ENCODE measurements around the gene GPR35. TPM values are rescaled to one million over a fixed set of nuclear protein-coding genes. Genes with fewer than 3 reads are reported as not detected.

The GPR35 gene
- polyA plus RNA-seq, 4 donors: 75.5 to 367 (median 233) TPM

DNA sequence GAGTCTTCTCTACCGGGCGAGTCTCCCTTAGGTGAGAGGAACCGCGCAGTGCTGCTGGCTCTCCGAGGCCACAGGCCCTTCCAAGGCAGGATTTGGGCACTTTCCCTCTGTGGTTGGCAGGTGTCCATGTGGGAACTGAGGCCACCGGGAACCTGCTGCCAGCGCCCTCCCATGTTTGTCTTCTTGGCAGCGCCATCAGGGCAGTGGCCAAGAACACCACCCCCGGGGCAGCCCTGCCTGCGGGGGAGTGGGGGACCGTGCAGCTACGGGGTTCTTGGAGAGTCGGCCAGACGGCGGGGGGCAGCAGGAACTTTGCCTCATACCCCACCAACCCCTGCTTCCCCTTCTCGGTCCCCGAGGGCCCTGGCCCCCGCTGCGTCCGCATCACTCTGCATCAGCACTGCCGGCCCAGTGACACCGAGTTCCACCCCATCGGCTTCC lies 28.8 kb upstream of the GPR35 start:
- Histone ChIP-seq H3K36me3 (ENCODE audit: control insufficient read depth in 3 of 3, insufficient read depth in 2 of 3, low read depth in 1 of 3, low read length in 3 of 3) (peaks cover 2 to 97% (median 10%) of the 10 kb centered on the region in 3 donors), H3K9me3 (ENCODE audit: control insufficient read depth in 2 of 2, insufficient read depth in 1 of 2, low read depth in 1 of 2, low read length in 1 of 2) (no peaks in the 10 kb centered on the region), H3K27me3 (ENCODE audit: control insufficient read depth in 3 of 3, insufficient read depth in 3 of 3, low read length in 3 of 3) (no peaks in the 10 kb centered on the region), H3K27ac (ENCODE audit: low read depth in 1 of 3, low read length in 2 of 3) (no peak overlapping the region), H3K4me1 (ENCODE audit: control insufficient read depth in 3 of 3, insufficient read depth in 2 of 3, low read depth in 1 of 3, low read length in 2 of 3) (no peaks in the 10 kb centered on the region), H3K4me3 (ENCODE audit: low read depth in 1 of 3, low read length in 3 of 3) (no peak overlapping the region)
- DNase-seq: no peak
- FAIRE-seq: no peak
- 88 to 94% (median 91%) methylated on average over 21 to 23 of the region's 23 CpGs for WGBS, 3 donors

DNA sequence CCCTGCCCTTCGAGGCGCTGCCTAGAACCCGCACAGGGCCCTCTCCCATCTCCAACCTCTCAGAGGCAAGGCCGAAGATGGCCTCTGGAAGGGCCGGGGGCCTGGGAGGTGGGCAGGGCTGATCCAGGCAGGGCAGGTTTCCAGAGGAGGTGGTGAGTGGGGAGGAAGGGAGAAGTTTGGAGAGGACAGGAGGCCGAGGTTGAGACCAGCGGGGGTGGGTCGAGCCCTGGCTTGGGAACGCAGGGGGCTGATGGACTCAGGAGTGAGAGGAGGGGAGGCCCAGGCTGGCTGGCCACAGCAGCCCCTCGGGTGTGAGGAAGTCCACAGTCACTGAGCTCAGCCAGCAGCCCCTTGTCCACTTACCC lies 28.2 kb upstream of the GPR35 start:
- H3K27me3 ChIP-seq (ENCODE audit: control insufficient read depth in 3 of 3, insufficient read depth in 3 of 3, low read length in 3 of 3): no peaks in the 10 kb centered on the region
- H3K36me3 ChIP-seq (ENCODE audit: control insufficient read depth in 3 of 3, insufficient read depth in 2 of 3, low read depth in 1 of 3, low read length in 3 of 3): peaks cover 2 to 97% (median 8%) of the 10 kb centered on the region in 3 donors
- H3K9me3 ChIP-seq (ENCODE audit: control insufficient read depth in 2 of 2, insufficient read depth in 1 of 2, low read depth in 1 of 2, low read length in 1 of 2): no peaks in the 10 kb centered on the region
- no peak overlapping the region for H3K4me3 ChIP-seq (ENCODE audit: low read depth in 1 of 3, low read length in 3 of 3)
- no peak for DNase-seq
- H3K27ac ChIP-seq (ENCODE audit: low read depth in 1 of 3, low read length in 2 of 3): no peak overlapping the region
- WGBS, 3 donors: 93 to 95% (median 95%) methylated on average over 10 of the region's 10 CpGs
- FAIRE-seq: no peak
- no peaks in the 10 kb centered on the region for H3K4me1 ChIP-seq (ENCODE audit: control insufficient read depth in 3 of 3, insufficient read depth in 2 of 3, low read depth in 1 of 3, low read length in 2 of 3)

DNA sequence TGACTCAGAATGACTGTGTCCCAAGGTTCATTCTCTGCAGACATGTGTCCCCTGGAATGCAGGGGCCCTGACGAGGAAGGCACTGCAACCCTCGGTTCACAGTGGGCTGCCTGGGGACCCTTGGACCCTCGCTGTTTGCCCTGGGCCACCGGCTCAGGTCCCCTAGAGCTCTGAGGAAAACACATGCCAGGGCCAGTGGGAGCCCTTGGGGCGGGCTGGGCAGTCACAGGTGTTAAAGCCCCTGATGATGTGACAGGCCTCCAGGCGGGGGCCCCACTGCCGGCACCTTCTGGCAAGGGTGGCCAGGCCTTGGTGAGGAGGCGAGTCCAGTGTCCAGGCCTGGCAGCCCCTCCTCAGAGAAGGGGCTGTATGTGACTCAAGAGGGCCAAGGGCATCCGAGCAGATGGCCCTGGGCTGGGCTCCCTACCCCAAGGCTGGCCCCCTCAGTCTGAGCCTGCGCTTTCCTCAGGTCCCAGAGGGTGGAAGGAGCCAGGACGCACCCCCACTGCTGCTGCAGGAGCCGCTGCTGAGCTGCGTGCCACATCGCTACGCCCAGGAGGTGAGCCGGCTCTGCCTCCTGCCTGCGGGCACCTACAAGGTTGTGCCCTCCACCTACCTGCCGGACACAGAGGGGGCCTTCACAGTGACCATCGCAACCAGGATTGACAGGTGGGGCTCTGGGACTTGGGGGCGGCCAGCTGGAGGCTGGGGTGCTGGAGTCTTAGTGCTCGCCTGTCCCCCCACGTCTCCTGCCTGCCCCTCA lies 27.7 kb upstream of the GPR35 start:
- Histone ChIP-seq H3K36me3 (ENCODE audit: control insufficient read depth in 3 of 3, insufficient read depth in 2 of 3, low read depth in 1 of 3, low read length in 3 of 3) (peaks cover 2 to 95% (median 4%) of the 10 kb centered on the region in 3 donors), H3K4me1 (ENCODE audit: control insufficient read depth in 3 of 3, insufficient read depth in 2 of 3, low read depth in 1 of 3, low read length in 2 of 3) (no peaks in the 10 kb centered on the region), H3K9me3 (ENCODE audit: control insufficient read depth in 2 of 2, insufficient read depth in 1 of 2, low read depth in 1 of 2, low read length in 1 of 2) (no peaks in the 10 kb centered on the region), H3K27me3 (ENCODE audit: control insufficient read depth in 3 of 3, insufficient read depth in 3 of 3, low read length in 3 of 3) (no peaks in the 10 kb centered on the region), H3K4me3 (ENCODE audit: low read depth in 1 of 3, low read length in 3 of 3) (no peak overlapping the region), H3K27ac (ENCODE audit: low read depth in 1 of 3, low read length in 2 of 3) (no peak overlapping the region)
- WGBS, 3 donors: 91 to 95% (median 93%) methylated on average over 21 to 22 of the region's 22 CpGs
- DNase-seq (no peak), FAIRE-seq (no peak)

DNA sequence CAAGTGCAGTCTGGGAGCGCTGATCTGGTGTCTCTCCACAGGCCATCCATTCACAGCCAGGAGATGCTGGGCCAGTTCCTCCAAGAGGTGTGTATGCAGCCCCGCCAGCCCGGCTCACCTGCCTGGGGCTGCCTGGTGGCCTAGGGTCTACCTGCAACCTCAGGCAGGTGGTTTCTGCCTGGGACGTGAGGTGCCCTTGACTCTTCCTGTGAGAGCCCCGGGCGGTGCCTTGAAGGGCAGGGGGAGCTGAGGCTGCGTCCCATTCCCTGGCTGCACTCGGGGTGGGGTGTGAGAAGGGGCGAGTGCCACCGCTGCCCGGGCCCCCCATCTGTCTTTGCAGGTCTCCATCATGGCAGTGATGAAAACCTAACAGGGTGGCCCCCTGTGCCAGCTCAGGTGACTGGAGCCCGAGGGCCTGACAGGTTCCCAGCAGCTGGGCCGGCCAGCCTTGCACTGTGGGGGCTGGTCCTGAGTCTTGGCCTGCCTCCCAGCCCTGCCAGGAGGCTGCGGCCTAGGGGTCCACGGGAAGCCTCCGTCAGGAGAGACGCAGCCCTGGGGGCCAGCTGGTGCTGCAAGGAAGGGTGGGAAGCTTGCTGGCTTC lies 26.9 kb upstream of the GPR35 start:
- 94 to 97% (median 95%) methylated on average over 14 to 17 of the region's 17 CpGs for WGBS, 3 donors
- no peak for FAIRE-seq
- no peaks in the 10 kb centered on the region for H3K27me3 ChIP-seq (ENCODE audit: control insufficient read depth in 3 of 3, insufficient read depth in 3 of 3, low read length in 3 of 3)

DNA sequence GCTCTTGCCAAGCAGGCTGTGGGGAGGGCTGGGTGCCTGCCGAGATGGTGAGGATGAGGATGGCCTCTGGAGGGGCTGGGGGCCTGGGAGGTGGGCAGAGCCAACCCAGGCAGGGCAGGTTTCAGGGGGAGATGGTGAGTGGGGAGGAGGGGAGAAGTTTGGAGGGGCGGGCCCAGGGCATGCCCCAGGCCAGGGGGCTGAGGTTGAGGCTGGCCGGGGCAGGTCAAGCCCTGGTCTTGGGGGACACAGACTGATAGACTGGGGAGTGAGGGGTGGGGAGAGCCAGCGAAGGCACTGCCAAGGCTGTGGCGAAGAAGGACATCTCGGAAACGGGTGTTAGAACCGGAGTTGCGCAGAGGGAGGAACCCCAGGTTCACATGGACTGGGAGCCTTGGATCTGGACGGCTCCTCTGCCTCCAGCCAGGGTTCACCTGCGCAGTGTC lies 26.1 kb upstream of the GPR35 start:
- H3K4me1 ChIP-seq (ENCODE audit: control insufficient read depth in 3 of 3, insufficient read depth in 2 of 3, low read depth in 1 of 3, low read length in 2 of 3): peaks cover 0 to 14% (median 0%) of the 10 kb centered on the region in 3 donors
- no peaks in the 10 kb centered on the region for H3K9me3 ChIP-seq (ENCODE audit: control insufficient read depth in 2 of 2, insufficient read depth in 1 of 2, low read depth in 1 of 2, low read length in 1 of 2)
- no peak overlapping the region for H3K4me3 ChIP-seq (ENCODE audit: low read depth in 1 of 3, low read length in 3 of 3)
- H3K27ac ChIP-seq (ENCODE audit: low read depth in 1 of 3, low read length in 2 of 3): no peak overlapping the region
- FAIRE-seq (no peak), DNase-seq (no peak)
- peaks cover 2 to 90% (median 4%) of the 10 kb centered on the region in 3 donors for H3K36me3 ChIP-seq (ENCODE audit: control insufficient read depth in 3 of 3, insufficient read depth in 2 of 3, low read depth in 1 of 3, low read length in 3 of 3)
- H3K27me3 ChIP-seq (ENCODE audit: control insufficient read depth in 3 of 3, insufficient read depth in 3 of 3, low read length in 3 of 3): no peaks in the 10 kb centered on the region
- WGBS, 3 donors: 92 to 95% (median 95%) methylated on average over 11 of the region's 11 CpGs

More for the DNA sequence above, 26.9 kb upstream of the GPR35 start:
- H3K9me3 ChIP-seq (ENCODE audit: control insufficient read depth in 2 of 2, insufficient read depth in 1 of 2, low read depth in 1 of 2, low read length in 1 of 2): no peaks in the 10 kb centered on the region
- DNase-seq: no peak
- peaks cover 0 to 7% (median 0%) of the 10 kb centered on the region in 3 donors for H3K4me1 ChIP-seq (ENCODE audit: control insufficient read depth in 3 of 3, insufficient read depth in 2 of 3, low read depth in 1 of 3, low read length in 2 of 3)
- no peak overlapping the region for H3K27ac ChIP-seq (ENCODE audit: low read depth in 1 of 3, low read length in 2 of 3)
- H3K4me3 ChIP-seq (ENCODE audit: low read depth in 1 of 3, low read length in 3 of 3): no peak overlapping the region
- peaks cover 2 to 95% (median 4%) of the 10 kb centered on the region in 3 donors for H3K36me3 ChIP-seq (ENCODE audit: control insufficient read depth in 3 of 3, insufficient read depth in 2 of 3, low read depth in 1 of 3, low read length in 3 of 3)

DNA sequence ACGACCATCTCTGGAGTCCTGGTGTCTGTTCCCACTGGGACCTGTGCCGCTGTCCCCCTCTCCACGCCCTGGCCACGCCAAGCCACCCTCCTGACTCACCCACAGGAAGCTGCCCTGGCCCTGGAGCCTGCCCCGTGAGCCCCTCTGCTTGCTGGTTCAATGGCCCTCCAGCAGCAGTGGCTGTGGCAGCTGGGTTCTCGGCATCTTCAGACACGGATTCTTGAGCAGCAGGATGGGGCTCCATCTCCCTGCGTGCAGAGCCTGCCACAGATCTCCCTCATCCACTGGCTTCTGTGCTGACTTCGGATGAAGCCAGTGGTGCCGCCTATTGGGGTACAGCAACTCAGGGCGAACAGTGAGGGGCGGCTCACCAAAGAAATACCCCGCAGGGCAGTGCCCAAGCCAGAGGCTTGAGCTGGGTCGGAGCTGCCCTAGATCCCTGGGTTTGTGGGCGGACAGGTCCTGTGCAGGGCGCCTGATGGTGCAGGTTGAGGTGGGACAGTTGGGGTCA lies 24.8 kb upstream of the GPR35 start:
- no peak for DNase-seq
- no peak for FAIRE-seq
- Histone ChIP-seq H3K9me3 (ENCODE audit: control insufficient read depth in 2 of 2, insufficient read depth in 1 of 2, low read depth in 1 of 2, low read length in 1 of 2) (no peaks in the 10 kb centered on the region), H3K36me3 (ENCODE audit: control insufficient read depth in 3 of 3, insufficient read depth in 2 of 3, low read depth in 1 of 3, low read length in 3 of 3) (peaks cover 2 to 77% (median 4%) of the 10 kb centered on the region in 3 donors), H3K4me1 (ENCODE audit: control insufficient read depth in 3 of 3, insufficient read depth in 2 of 3, low read depth in 1 of 3, low read length in 2 of 3) (peaks cover 0 to 24% (median 0%) of the 10 kb centered on the region in 3 donors), H3K27ac (ENCODE audit: low read depth in 1 of 3, low read length in 2 of 3) (no peak overlapping the region), H3K27me3 (ENCODE audit: control insufficient read depth in 3 of 3, insufficient read depth in 3 of 3, low read length in 3 of 3) (no peaks in the 10 kb centered on the region), H3K4me3 (ENCODE audit: low read depth in 1 of 3, low read length in 3 of 3) (no peak overlapping the region)
- 93 to 95% (median 95%) methylated on average over 16 of the region's 16 CpGs for WGBS, 3 donors

DNA sequence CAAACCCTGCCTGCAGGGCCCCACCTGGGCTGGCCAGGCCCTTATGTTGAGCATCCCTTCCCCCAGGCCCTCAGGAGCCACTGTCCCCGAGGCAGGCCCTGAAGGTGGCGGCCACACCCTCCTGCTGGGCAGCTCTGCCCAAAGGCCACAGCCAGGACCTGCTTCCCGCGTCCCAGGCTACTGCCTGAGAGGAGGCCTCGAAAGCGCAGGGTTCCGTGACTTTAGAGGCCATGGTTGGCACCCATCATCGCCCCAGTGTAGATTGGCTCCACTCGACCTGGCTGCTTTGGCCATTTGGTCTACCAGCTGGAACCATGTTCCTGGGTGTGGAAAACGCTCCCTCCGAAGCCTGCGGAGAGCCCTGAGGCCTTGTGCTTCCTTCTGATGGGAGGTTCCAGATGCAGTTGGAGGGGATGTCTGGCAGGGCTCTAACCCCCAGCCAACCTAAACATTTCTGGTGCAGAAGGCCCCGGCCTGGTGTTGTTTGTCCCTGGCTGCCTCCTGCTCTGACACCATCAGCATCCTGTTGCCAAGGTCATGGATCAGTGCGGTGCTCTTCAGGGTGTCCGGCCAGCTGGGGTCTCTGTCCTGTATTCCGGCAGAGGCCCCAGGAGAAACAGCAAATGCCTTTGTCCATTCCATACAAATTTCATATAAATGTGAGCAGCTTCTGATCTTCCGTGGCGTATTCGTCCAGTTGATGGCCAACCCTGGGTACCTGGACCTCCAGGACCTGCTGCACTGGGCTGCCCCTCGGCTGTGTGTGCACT lies 24.0 kb upstream of the GPR35 start:
- 83 to 90% (median 85%) methylated on average over 20 of the region's 20 CpGs for WGBS, 3 donors
- Histone ChIP-seq H3K9me3 (ENCODE audit: control insufficient read depth in 2 of 2, insufficient read depth in 1 of 2, low read depth in 1 of 2, low read length in 1 of 2) (no peaks in the 10 kb centered on the region), H3K27ac (ENCODE audit: low read depth in 1 of 3, low read length in 2 of 3) (no peak overlapping the region), H3K4me1 (ENCODE audit: control insufficient read depth in 3 of 3, insufficient read depth in 2 of 3, low read depth in 1 of 3, low read length in 2 of 3) (peaks cover 0 to 24% (median 0%) of the 10 kb centered on the region in 3 donors), H3K27me3 (ENCODE audit: control insufficient read depth in 3 of 3, insufficient read depth in 3 of 3, low read length in 3 of 3) (no peaks in the 10 kb centered on the region), H3K36me3 (ENCODE audit: control insufficient read depth in 3 of 3, insufficient read depth in 2 of 3, low read depth in 1 of 3, low read length in 3 of 3) (peaks cover 2 to 74% (median 4%) of the 10 kb centered on the region in 3 donors), H3K4me3 (ENCODE audit: low read depth in 1 of 3, low read length in 3 of 3) (no peak overlapping the region)
- no peak for DNase-seq
- FAIRE-seq: no peak

DNA sequence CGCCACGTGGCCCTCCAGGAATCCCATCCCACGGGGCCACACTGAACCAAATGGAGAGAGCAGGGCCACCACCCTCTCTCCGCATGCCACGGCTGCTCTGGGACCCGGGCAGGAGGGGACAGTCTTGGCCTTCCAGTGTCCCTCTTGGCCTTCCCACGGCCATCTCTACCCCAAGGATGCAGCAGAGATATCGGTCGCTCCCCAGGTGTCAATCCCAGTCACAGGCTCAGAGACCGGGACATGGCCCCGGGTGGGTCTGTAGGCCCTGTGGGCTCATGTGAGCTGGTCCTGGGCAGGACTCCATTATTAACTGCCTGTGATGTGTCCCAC lies 23.5 kb upstream of the GPR35 start:
- Histone ChIP-seq H3K27ac (ENCODE audit: low read depth in 1 of 3, low read length in 2 of 3) (no peak overlapping the region), H3K27me3 (ENCODE audit: control insufficient read depth in 3 of 3, insufficient read depth in 3 of 3, low read length in 3 of 3) (no peaks in the 10 kb centered on the region), H3K4me3 (ENCODE audit: low read depth in 1 of 3, low read length in 3 of 3) (no peak overlapping the region), H3K4me1 (ENCODE audit: control insufficient read depth in 3 of 3, insufficient read depth in 2 of 3, low read depth in 1 of 3, low read length in 2 of 3) (peaks cover 0 to 24% (median 0%) of the 10 kb centered on the region in 3 donors), H3K36me3 (ENCODE audit: control insufficient read depth in 3 of 3, insufficient read depth in 2 of 3, low read depth in 1 of 3, low read length in 3 of 3) (peaks cover 2 to 73% (median 4%) of the 10 kb centered on the region in 3 donors), H3K9me3 (ENCODE audit: control insufficient read depth in 2 of 2, insufficient read depth in 1 of 2, low read depth in 1 of 2, low read length in 1 of 2) (no peaks in the 10 kb centered on the region)
- no peak for DNase-seq
- 93 to 100% (median 97%) methylated on average over 11 of the region's 11 CpGs for WGBS, 3 donors
- no peak for FAIRE-seq
